NCI-H2196 treated with DMSO at 0.1 percent for 48 hours (cell line): Measurements from ENCODE around the gene PARD3B.

ENCODE experiments used
- DNase-seq: peaks from one replicate; lab custom pipeline; 2025; ENCODE audit not compliant: unreplicated experiment; lab: John Stamatoyannopoulos, UW

Gene PARD3B

GRCh38 chr2:205369813-205370212 is 824.5 kb downstream of the PARD3B start:
- DNase-seq: no peak

DNA sequence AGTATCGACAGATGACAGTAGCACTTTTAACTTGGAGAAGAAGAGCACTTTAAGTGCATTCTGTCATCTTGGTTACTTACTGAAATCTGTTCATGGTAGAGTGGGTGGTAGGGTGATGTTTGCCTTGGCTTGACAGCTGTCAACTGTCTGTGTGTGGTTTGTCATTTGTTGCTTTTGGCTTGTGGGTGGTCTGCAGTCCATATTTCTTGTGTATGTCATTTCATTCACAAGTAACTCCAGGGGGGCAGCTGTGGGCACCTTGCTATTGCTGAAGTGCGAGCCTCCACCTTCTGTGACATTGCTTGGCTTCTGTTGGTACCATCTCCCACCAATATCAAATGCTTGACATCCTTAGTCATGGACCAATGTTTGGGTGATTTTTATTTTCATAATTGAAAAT is 825.5 kb downstream of the PARD3B start:
- no peak for DNase-seq

DNA sequence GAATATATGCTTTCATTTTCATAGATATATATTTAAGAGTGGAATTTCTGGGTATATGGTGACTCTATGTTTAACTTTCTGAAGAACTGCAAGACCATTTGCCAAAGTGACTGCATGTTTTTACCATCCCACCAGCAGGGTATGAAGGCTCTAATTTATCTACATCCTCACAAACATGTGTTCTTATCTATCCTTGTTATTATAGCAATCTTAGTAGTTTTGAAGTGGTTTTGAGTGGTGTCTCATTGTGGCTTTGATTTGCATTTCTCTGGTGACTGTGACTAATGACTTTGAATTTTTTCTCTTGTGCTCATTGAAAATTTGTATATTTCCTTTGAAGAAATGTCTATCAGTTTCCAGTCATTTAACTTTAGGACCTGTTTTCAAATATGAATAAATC is 826.9 kb downstream of the PARD3B start:
- no peak for DNase-seq

GRCh38 chr2:205375461-205376448 is 830.5 kb downstream of the PARD3B start:
- no peak for DNase-seq

GRCh38 chr2:205377324-205377723 is 832.0 kb downstream of the PARD3B start:
- no peak for DNase-seq

DNA sequence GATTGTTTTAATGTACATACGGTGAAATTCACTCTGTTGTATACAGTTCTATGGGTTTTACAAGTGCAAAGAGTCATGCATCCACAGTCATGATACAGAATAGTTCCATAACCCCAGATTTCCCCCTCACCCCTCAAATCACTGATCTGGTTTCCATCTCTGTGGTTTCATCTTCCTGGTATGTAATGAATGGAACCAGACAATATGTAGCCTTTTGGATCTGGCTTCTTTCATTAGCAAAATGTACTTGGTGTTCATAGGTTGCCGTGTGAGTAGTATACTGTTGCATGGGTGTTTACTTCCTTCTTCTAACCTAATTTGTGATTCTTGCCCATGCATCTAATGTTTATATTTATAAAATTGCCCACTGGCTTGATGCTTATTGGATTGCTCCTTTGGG is 838.3 kb downstream of the PARD3B start:
- DNase-seq: no peak

DNA sequence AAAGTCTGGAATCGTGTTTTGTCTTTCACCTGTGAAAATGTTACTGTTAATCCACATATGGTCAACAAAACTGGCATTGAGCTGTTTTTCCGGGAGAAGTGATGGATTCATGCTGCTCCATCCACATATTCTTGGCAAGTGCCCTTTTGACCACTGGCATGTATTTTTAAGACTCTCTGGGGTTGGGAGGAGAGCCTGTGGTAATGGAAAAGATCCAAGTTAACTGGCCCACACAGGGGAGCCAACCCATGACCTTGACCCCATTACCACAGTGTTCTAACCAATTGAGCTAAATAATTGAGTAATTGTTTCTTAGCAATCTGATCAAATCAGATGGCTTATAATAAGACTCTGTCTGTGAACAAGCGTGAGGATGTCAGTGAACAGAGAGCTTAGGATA is 840.8 kb downstream of the PARD3B start:
- no peak for DNase-seq

- DNase-seq: no peak
Observed at GRCh38 chr2:205387350-205388055, 842.2 kb downstream of the PARD3B start.

- DNase-seq: no peak
Observed at GRCh38 chr2:205390866-205391265, 845.6 kb downstream of the PARD3B start.

DNA sequence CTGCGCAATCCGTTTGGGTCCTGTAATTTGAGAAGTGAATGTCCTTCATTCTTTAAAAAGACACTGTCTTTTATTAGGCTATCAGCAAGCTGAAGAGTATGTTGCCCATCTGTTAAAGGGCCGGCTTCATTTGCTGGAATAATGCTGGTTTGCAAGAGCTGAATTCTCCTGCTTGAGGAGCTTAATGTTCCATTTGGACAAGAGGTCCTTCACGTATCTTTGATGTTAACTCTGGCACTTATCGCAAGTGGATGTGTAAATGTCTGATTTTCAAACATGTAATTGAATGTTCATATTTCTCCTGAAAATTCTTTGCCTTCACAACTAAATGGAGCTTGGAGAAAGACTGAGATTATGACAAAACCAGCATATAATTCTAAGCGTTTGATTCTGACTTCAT is 856.2 kb downstream of the PARD3B start:
- DNase-seq: no peak

- DNase-seq: no peak
Observed at GRCh38 chr2:205402011-205402410, 856.7 kb downstream of the PARD3B start.

GRCh38 chr2:205403244-205403825 is 858.1 kb downstream of the PARD3B start:
- DNase-seq: no peak

DNA sequence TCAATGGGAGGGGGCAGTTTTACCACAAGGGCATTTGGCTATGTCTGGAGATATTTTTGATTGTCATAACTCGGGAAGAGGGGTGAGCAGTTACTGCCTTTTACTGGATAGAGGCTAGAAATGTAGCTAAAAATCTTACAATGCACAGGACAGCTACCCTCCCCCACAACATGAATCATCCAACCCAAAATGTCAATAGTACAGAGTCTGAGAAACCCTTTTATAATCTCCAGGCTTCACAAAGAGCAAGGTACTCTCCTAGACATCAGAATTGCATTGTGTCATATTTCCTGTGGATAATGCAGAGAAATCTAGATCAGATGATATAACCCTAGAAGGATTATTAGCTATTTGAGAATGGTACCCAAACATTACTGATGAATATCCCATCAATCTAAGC is 859.9 kb downstream of the PARD3B start:
- no peak for DNase-seq

DNA sequence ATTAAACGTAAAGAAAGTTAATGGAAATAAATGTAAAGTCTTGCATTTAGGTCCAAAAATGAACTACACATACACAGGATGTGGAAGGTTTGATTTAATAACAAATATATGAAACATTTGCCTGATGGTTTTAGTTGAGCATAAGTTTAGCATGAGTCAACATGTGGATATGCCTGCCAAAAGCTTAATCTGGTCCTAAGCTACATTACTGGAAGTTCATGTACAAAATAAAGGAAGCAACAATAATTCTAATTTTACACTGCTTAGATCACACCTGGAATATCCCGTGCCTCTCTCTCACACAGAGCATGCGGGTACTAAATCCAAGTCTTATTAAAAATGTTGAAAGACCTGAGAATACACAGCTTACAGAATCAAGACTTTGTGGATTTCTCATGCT is 860.5 kb downstream of the PARD3B start:
- no peak for DNase-seq

DNA sequence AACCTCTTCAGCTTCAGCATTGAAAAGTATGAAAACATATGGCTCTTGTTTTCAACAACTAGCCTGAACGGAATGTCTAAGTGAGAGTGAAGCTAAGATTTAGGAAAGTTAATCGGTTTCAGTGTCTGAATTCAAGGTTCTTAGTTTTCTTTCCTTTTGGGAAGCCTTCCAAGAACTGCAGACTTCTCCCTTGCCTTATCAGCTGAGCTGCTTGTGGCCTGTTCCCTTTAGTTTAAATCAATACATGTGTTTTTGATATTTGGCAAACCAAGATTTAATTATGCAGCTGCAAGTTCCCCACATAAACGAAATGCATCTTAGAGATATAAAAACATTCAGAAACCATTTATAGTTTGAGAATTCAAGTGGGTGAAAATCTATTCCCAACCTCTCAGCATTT is 862.7 kb downstream of the PARD3B start:
- no peak for DNase-seq

GRCh38 chr2:205408696-205409095 is 863.4 kb downstream of the PARD3B start:
- DNase-seq: no peak

DNA sequence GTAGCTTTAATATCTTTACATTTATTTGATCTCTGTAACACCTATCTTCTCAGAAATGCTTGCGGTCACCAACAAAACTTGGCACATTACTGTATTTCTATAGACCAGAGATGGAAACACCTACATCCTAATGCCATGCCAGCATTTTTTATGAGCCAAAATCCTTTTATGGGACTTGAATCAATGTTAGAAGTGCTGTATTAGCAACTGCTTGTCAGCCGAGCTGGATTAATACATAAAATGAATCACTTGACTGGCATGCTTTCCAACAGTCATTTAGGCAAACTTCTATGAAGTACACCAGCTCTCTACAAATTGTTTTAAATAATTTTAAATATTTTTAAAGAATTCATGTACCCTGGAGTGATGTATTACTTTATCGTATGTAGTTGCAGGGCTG is 864.1 kb downstream of the PARD3B start:
- DNase-seq: no peak

GRCh38 chr2:205411558-205411957 is 866.3 kb downstream of the PARD3B start:
- DNase-seq: no peak

DNA sequence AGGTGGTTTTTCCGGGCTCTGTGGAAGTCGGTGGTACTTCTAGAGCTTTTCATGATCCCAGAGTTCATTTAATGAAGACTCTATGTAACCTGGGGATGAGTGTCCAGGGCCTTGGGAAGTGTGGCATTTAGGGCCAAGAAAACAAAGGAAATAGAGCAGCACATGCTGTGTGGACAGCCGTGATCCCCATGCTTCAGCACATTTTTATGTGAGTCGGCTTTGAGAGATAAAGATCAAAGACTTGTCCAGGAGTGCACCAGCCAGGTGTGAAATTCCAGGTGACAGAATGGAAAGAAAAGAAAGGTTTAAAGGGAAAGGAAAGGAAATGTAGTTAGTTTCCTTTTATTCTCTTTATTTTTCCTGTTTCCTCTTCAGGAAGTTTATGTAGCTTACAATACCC is 879.1 kb downstream of the PARD3B start:
- no peak for DNase-seq

GRCh38 chr2:205425102-205425501 is 879.8 kb downstream of the PARD3B start:
- DNase-seq: no peak

GRCh38 chr2:205427112-205427511 is 881.8 kb downstream of the PARD3B start:
- DNase-seq: no peak

DNA sequence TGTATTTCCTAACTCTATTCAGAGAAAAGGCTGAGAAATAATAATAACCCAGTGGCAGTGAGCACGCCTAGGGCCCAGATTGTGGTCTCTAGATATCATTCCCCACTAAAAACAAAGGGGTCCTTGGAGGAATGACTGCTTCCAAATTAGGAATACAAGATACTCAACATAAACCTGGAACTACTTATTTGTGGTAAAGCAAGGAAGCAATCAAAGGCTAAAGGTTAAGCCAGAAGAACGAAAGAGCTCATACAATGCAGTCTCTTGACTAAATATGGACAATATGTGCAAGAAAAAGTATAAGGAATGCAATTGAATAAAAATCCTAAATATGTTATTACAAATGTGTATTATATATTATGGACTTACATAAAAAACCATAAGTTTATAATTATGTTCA is 883.5 kb downstream of the PARD3B start:
- DNase-seq: no peak
